ENCODE measurements around the gene STAT2. TPM values are rescaled to one million over a fixed set of nuclear protein-coding genes. Genes with fewer than 3 reads are reported as not detected.

STAT2 gene
- total RNA-seq, 3 donors from 2014 or later = 198 to 207 (median 198) TPM

DNA sequence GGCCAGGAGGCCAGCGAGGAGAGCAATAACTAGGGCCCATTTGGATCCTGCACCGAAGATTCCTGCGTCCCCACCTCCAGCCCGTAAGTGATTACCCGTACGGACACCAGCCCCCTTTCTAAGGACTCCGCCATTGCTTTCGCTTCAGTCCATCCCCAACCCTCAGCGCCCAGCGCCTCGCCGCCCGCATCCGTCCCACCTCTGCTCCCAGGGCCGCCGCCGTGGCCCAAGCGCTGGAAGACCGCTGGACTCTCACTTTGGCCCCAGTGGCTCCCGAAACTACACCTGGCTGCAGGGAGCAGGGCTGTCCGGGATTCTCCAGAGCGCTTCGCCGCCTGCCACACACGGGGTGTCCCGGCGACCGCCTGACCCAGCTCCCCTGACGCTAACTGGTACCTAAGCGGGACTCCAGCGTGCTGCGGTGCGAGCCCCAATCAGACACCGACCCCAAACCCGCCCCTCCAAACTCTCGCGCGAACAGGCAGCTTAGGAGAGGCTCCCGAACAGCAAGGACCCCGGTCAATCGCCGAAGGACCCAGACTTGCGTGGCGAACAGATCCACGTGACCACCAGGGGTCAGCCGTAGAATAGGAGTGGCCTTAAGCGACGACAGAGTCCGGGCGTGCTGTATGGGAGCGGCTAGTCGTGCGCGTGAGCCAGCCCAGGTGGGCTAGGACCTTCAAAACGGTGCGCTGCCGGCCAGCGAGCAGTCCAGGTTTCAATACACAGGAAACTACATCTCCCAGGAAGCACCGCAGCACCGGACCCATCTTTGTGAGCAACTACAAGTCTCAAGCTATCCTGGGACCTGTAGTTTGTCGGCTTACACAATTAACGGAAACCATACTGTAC, 44.1 kb downstream of the STAT2 start, which contains the start of gene CNPY2:
Gene CNPY2, minus strand, starts transcription at position 367 of the 852 bp plus-strand sequence. CDS start 771 bp downstream, outside the sequence.
- Histone ChIP-seq H3K27me3 (no peaks in the 10 kb centered on the region), H3K4me1 (peaks cover 5 to 7% of the 10 kb centered on the region in 2 donors), H3K9me3 (no peaks in the 10 kb centered on the region), H3K4me3 (peak within 1 kb of the TSS; percentile 72 to 89 (median 87)), H3K36me3 (no peaks in the 10 kb centered on the region), H3K27ac (peak within 1 kb of the TSS; percentile 94)
- TF ChIP-seq POLR2AphosphoS5 (IDR thresholded peaks at IDR 0.05) = peak; percentile 84 to 89 (median 85)
- TF ChIP-seq CTCF (IDR thresholded peaks at IDR 0.05) = peak in 2 of 3 donors; percentile 31 to 42
- peak; percentile 38 for TF ChIP-seq POLR2A (IDR thresholded peaks at IDR 0.05)
- DNase-seq (ENCODE audit: low spot score in 2 of 2) = peak; percentile 91 to 95
- intact Hi-C loops (cut with DNase I; ENCODE audit: low total_unique reads) = no loop called here

GRCh38 chr12:56315249-56315621, 44.7 kb downstream of the STAT2 start:
- no peak for TF ChIP-seq POLR2A (IDR thresholded peaks at IDR 0.05)
- TF ChIP-seq CTCF (IDR thresholded peaks at IDR 0.05) = no peak
- no peak for TF ChIP-seq POLR2AphosphoS5 (IDR thresholded peaks at IDR 0.05)
- peak overlapping the region; percentile 72 to 89 (median 87) for H3K4me3 ChIP-seq
- intact Hi-C loops (cut with DNase I; ENCODE audit: low total_unique reads) = no loop called here

DNA sequence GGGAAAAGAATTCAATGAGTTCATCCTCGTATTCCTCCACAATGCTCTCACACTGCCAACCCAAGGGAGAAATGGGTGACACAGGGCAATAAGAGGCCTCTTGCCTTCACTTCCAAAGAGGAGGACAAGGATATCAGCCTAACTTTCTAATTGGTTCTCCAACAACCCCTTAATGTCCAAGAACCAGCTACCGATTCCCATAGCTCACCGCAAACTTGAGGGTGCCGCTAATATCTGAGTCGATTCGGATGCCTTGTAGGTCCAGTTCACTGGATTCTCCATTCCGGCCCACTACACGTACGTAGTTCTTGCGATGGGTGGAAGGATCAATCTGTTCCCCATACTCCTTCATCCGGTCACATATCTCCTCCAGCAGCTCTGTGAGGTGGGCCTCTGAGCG, 48.9 kb downstream of the STAT2 start:
- no peak for DNase-seq (ENCODE audit: low spot score in 2 of 2)
- intact Hi-C loops (cut with DNase I; ENCODE audit: low total_unique reads) = no loop called here
- no peak overlapping the region for H3K27ac ChIP-seq
- peaks cover 5 to 7% of the 10 kb centered on the region in 2 donors for H3K4me1 ChIP-seq
- H3K9me3 ChIP-seq = no peaks in the 10 kb centered on the region
- H3K36me3 ChIP-seq = no peaks in the 10 kb centered on the region
- H3K27me3 ChIP-seq = no peaks in the 10 kb centered on the region
- TF ChIP-seq CTCF (IDR thresholded peaks at IDR 0.05) (no peak), POLR2A (IDR thresholded peaks at IDR 0.05) (no peak), POLR2AphosphoS5 (IDR thresholded peaks at IDR 0.05) (no peak)
- H3K4me3 ChIP-seq = no peak overlapping the region

More at GRCh38 chr12:56315249-56315621, 44.7 kb downstream of the STAT2 start:
- peaks cover 5 to 7% of the 10 kb centered on the region in 2 donors for H3K4me1 ChIP-seq
- peak overlapping the region; percentile 94 for H3K27ac ChIP-seq
- H3K36me3 ChIP-seq = no peaks in the 10 kb centered on the region
- DNase-seq (ENCODE audit: low spot score in 2 of 2) = no peak
- H3K9me3 ChIP-seq = no peaks in the 10 kb centered on the region
- no peaks in the 10 kb centered on the region for H3K27me3 ChIP-seq

- DNase-seq (ENCODE audit: low spot score in 2 of 2) = no peak
- no peak overlapping the region for H3K4me3 ChIP-seq
- H3K27me3 ChIP-seq = no peaks in the 10 kb centered on the region
- intact Hi-C loops (cut with DNase I; ENCODE audit: low total_unique reads) = no loop called here
- H3K36me3 ChIP-seq = no peaks in the 10 kb centered on the region
- H3K4me1 ChIP-seq = no peaks in the 10 kb centered on the region
- TF ChIP-seq CTCF (IDR thresholded peaks at IDR 0.05) (no peak), POLR2AphosphoS5 (IDR thresholded peaks at IDR 0.05) (no peak), POLR2A (IDR thresholded peaks at IDR 0.05) (no peak)
- H3K9me3 ChIP-seq = no peaks in the 10 kb centered on the region
- no peak overlapping the region for H3K27ac ChIP-seq
Observed at GRCh38 chr12:56308714-56309113, 51.2 kb downstream of the STAT2 start.
